GM19324 (cell line): Measurements from ENCODE around the gene DNAJC19.
"Not testable (repeated sequence)": the region's sequence is repeated elsewhere in the genome, so short reads cannot be mapped to it uniquely, and the experiment has no call there.

ENCODE experiments used
- ATAC-seq: cut with Tn5 transposase; IDR thresholded peaks from one replicate; pipeline ENCODE4 v1.9.1; 2021; ENCODE audit warnings: mild to moderate bottlenecking, moderate library complexity; ENCODE audit not compliant: unreplicated experiment, low FRiP score

DNAJC19 gene

GRCh38 chr3:180989291-180990163 lies at the start of gene DNAJC19:
DNAJC19 (minus strand) TSS chr3:180989736; CDS start chr3:180989602, 134 bp downstream.
- peak; percentile 98 for ATAC-seq

GRCh38 chr3:181030948-181031347 lies 41.4 kb upstream of the DNAJC19 start:
- no peak for ATAC-seq

- ATAC-seq = no peak
Observed at GRCh38 chr3:181025204-181025603, 35.7 kb upstream of the DNAJC19 start.

GRCh38 chr3:181017690-181018089 lies 28.2 kb upstream of the DNAJC19 start:
- no peak for ATAC-seq

- ATAC-seq = no peak
Observed at GRCh38 chr3:181009225-181009624, 19.7 kb upstream of the DNAJC19 start.

GRCh38 chr3:181008796-181009195 lies 19.3 kb upstream of the DNAJC19 start:
- no peak for ATAC-seq

GRCh38 chr3:181007262-181007661 lies 17.7 kb upstream of the DNAJC19 start:
- ATAC-seq = no peak

GRCh38 chr3:181006541-181006940 lies 17.0 kb upstream of the DNAJC19 start:
- ATAC-seq = no peak

- ATAC-seq = not testable (repeated sequence)
Observed at GRCh38 chr3:181003469-181003868, 13.9 kb upstream of the DNAJC19 start.

GRCh38 chr3:181002331-181002730 lies 12.8 kb upstream of the DNAJC19 start:
- not testable (repeated sequence) for ATAC-seq

GRCh38 chr3:180996415-180996932 lies 6.9 kb upstream of the DNAJC19 start:
- ATAC-seq = no peak

GRCh38 chr3:180990505-180990904 lies 969 bp upstream of the DNAJC19 start:
- ATAC-seq = no peak

GRCh38 chr3:180987344-180987743 lies 2.2 kb downstream of the DNAJC19 start:
- ATAC-seq = no peak

- ATAC-seq = not testable (repeated sequence)
Observed at GRCh38 chr3:180986366-180986765, 3.2 kb downstream of the DNAJC19 start.

- ATAC-seq = no peak
Observed at GRCh38 chr3:180983136-180983535, 6.4 kb downstream of the DNAJC19 start.

- no peak for ATAC-seq
Observed at GRCh38 chr3:180981912-180982311, 7.6 kb downstream of the DNAJC19 start.

- ATAC-seq = no peak
Observed at GRCh38 chr3:180980611-180981010, 8.9 kb downstream of the DNAJC19 start.

GRCh38 chr3:180979961-180980360 lies 9.6 kb downstream of the DNAJC19 start:
- ATAC-seq = no peak

GRCh38 chr3:180977498-180977897 lies 12.0 kb downstream of the DNAJC19 start:
- no peak for ATAC-seq

- no peak for ATAC-seq
Observed at GRCh38 chr3:180974286-180974685, 15.2 kb downstream of the DNAJC19 start.

GRCh38 chr3:180973543-180973942 lies 16.0 kb downstream of the DNAJC19 start:
- peak; percentile 62 for ATAC-seq

- ATAC-seq = no peak
Observed at GRCh38 chr3:180970931-180971330, 18.6 kb downstream of the DNAJC19 start.
